GM12878 (cell line): ENCODE results near the gene PRKAR2B.

Experiments used
- ELK1 ChIP-seq: IDR thresholded peaks from 2 replicates; pipeline ENCODE4 v1.6.1; 2012; ENCODE audit warnings: low read depth, low read length, improper control_type of control experiment
- POLR2AphosphoS5 ChIP-seq: IDR thresholded peaks from 2 replicates; pipeline ENCODE4 v1.6.1; 2011; ENCODE audit warnings: mild to moderate bottlenecking, low read length, inconsistent platforms
- RB1 ChIP-seq: fragments of 450-650 bp; formaldehyde crosslinking; IDR thresholded peaks from 2 replicates; pipeline ENCODE4 v1.6.1; 2017; ENCODE audit warnings: mild to moderate bottlenecking, borderline replicate concordance
- ZBED1 ChIP-seq: IDR thresholded peaks from 2 replicates; pipeline ENCODE4 v1.6.1; 2016; ENCODE audit warnings: borderline replicate concordance
- TF ChIP-seq, protein P1 (sequence below), 3 experiments: IDR thresholded peaks in 2 of 3; conservative IDR thresholded peaks in 1 of 3; 2 replicates each; pipeline ENCODE4 v1.5.1; 2011; ENCODE audit warnings: low read depth in 3 of 3, low read length in 3 of 3, mild to moderate bottlenecking in 3 of 3, control low read depth in 2 of 3, moderate library complexity in 2 of 3, inconsistent platforms in 1 of 3, mixed read lengths in 1 of 3; ENCODE audit not compliant: control insufficient read depth in 2 of 3, insufficient read depth in 1 of 3; ENCODE audit errors: extremely low read depth in 1 of 3
- TF ChIP-seq, protein P2 (sequence below): fragments of 450-650 bp; IDR thresholded peaks from 2 replicates; pipeline ENCODE4 v1.6.1; 2016; ENCODE audit warnings: mild to moderate bottlenecking, moderate library complexity, borderline replicate concordance

- no peak for TF ChIP-seq ELK1
- TF ChIP-seq, protein P1, sequence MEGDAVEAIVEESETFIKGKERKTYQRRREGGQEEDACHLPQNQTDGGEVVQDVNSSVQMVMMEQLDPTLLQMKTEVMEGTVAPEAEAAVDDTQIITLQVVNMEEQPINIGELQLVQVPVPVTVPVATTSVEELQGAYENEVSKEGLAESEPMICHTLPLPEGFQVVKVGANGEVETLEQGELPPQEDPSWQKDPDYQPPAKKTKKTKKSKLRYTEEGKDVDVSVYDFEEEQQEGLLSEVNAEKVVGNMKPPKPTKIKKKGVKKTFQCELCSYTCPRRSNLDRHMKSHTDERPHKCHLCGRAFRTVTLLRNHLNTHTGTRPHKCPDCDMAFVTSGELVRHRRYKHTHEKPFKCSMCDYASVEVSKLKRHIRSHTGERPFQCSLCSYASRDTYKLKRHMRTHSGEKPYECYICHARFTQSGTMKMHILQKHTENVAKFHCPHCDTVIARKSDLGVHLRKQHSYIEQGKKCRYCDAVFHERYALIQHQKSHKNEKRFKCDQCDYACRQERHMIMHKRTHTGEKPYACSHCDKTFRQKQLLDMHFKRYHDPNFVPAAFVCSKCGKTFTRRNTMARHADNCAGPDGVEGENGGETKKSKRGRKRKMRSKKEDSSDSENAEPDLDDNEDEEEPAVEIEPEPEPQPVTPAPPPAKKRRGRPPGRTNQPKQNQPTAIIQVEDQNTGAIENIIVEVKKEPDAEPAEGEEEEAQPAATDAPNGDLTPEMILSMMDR (IDR thresholded peaks at IDR 0.05 in 2 of 3, conservative IDR thresholded peaks at IDR 0.05 in 1 of 3; ENCODE audit: control insufficient read depth in 2 of 3, extremely low read depth in 1 of 3, insufficient read depth in 1 of 3, low read depth in 3 of 3, low read length in 3 of 3): no peak
- TF ChIP-seq, protein P2, sequence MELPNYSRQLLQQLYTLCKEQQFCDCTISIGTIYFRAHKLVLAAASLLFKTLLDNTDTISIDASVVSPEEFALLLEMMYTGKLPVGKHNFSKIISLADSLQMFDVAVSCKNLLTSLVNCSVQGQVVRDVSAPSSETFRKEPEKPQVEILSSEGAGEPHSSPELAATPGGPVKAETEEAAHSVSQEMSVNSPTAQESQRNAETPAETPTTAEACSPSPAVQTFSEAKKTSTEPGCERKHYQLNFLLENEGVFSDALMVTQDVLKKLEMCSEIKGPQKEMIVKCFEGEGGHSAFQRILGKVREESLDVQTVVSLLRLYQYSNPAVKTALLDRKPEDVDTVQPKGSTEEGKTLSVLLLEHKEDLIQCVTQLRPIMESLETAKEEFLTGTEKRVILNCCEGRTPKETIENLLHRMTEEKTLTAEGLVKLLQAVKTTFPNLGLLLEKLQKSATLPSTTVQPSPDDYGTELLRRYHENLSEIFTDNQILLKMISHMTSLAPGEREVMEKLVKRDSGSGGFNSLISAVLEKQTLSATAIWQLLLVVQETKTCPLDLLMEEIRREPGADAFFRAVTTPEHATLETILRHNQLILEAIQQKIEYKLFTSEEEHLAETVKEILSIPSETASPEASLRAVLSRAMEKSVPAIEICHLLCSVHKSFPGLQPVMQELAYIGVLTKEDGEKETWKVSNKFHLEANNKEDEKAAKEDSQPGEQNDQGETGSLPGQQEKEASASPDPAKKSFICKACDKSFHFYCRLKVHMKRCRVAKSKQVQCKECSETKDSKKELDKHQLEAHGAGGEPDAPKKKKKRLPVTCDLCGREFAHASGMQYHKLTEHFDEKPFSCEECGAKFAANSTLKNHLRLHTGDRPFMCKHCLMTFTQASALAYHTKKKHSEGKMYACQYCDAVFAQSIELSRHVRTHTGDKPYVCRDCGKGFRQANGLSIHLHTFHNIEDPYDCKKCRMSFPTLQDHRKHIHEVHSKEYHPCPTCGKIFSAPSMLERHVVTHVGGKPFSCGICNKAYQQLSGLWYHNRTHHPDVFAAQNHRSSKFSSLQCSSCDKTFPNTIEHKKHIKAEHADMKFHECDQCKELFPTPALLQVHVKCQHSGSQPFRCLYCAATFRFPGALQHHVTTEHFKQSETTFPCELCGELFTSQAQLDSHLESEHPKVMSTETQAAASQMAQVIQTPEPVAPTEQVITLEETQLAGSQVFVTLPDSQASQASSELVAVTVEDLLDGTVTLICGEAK: no peak
- no peak for TF ChIP-seq RB1
- TF ChIP-seq ZBED1: no peak
- TF ChIP-seq POLR2AphosphoS5: no peak
Measured at GRCh38 chr7:107059468-107059867, 15.0 kb downstream of the PRKAR2B start.
